ENCODE data around the gene SLC12A6. TPM values are rescaled to one million over a fixed set of nuclear protein-coding genes. Genes with fewer than 3 reads are reported as not detected.
A peak's percentile ranks its signal among the peaks of the same experiment; 100 is the strongest.
"Not testable (repeated sequence)": the region's sequence is repeated elsewhere in the genome, so short reads cannot be mapped to it uniquely, and the experiment has no call there.

Gene SLC12A6
- polyA plus RNA-seq (2011; rRNA removed) (21.3 and 21.8 TPM in 2 replicates), polyA plus RNA-seq (2017; fragmentation: RNase III; extraction: RNeasy Plus Mini Kit Qiagen cat#74134 plus additional on column Dnase treatment) (5.4 to 7.1 TPM (median 6.0 TPM) in 3 replicates), polyA minus RNA-seq (2011; rRNA and poly(A)+ RNA removed) (36.5 and 37.9 TPM in 2 replicates)
- polyA plus RNA-seq (2012; cell fraction: cytosol; rRNA removed): 3.6 TPM in 2 replicates
- polyA plus RNA-seq (2012; cell fraction: nucleus; rRNA removed): 7.8 and 13.3 TPM in 2 replicates

GRCh38 chr15:34337557-34338306 is at the start of gene SLC12A6:
Gene SLC12A6 (minus strand): TSS chr15:34337781. CDS start chr15:34336680, 1,101 bp downstream.
- Histone ChIP-seq H3K4me2 (peak within 1 kb of the TSS; percentile 88), H3K9me3 (no peaks in the 10 kb centered on the region), H3K27ac (peak within 1 kb of the TSS; percentile 83 to 95), H3K4me1 (peaks cover 15% of the 10 kb centered on the region; the same call in 2 of the 3 replicates), H3K4me3 (peak within 1 kb of the TSS; percentile 64)
- CTCF ChIA-PET: interaction anchor here (1.0 to 5.1 kb wide), 15 partner anchors 8 to 275 kb away, joined by 3 to 34 read pairs (median 4); partner anchors contain the start of gene LPCAT4
- WGBS (ENCODE audit: missing lambda C conversion rate): under 1% methylated on average over 26 of the region's 78 CpGs
- no peak for FAIRE-seq
- TF ChIP-seq ZSCAN20 (CRISPR knock-in tag; IDR thresholded peaks at IDR 0.05) (no peak), ELK1 (IDR thresholded peaks at IDR 0.05; ENCODE audit: low read depth, low read length) (no peak), BCL3 (IDR thresholded peaks at IDR 0.05) (peak; percentile 48; the same call in 1 of the 3 replicates), POLR2A (IDR thresholded peaks at IDR 0.05; ENCODE audit: low read length) (peak; percentile 57), HMGXB4 (CRISPR knock-in tag; IDR thresholded peaks at IDR 0.05; ENCODE audit: borderline replicate concordance) (no peak), PBX3 (IDR thresholded peaks at IDR 0.05) (peak; percentile 75), MYC (IDR thresholded peaks at IDR 0.05; ENCODE audit: borderline replicate concordance, low read length) (peak; percentile 43; the same call in 1 of the 2 replicates), PHF8 (IDR thresholded peaks at IDR 0.05; ENCODE audit: borderline replicate concordance, low read depth) (peak; percentile 65), FOSL2 (IDR thresholded peaks at IDR 0.05) (no peak), FOSL2 (CRISPR knock-in tag; IDR thresholded peaks at IDR 0.05) (peak; percentile 41), MAZ (IDR thresholded peaks at IDR 0.05; ENCODE audit: borderline replicate concordance, low read depth, low read length) (0 out of 2 replicates have a peak, but pooled peaks have one; percentile 51), MAX (IDR thresholded peaks at IDR 0.05) (no peak), RFX5 (IDR thresholded peaks at IDR 0.05) (no peak), RAD21 (conservative IDR thresholded peaks at IDR 0.05 in 1 of 2, IDR thresholded peaks at IDR 0.05 in 1 of 2) (0 out of 5 replicates have a peak, but pooled peaks of 1 of the 2 experiments have one; percentile 18), JUN (IDR thresholded peaks at IDR 0.05) (peak; percentile 55 to 84; a peak in 3 of 5 replicates)
- peak; percentile 90 to 91 for DNase-seq (ENCODE audit: low read depth in 1 of 2, low spot score in 1 of 2)
- peak; percentile 94 to 96 for ATAC-seq
- POLR2A ChIA-PET: interaction anchor here (0.6 to 2.8 kb wide), 12 partner anchors 9 to 651 kb away, joined by 3 to 24 read pairs (median 4); partner anchors contain the start of genes EMC4, EMC7, GOLGA8B and LPCAT4

GRCh38 chr15:34381829-34382521 is 44.4 kb upstream of the SLC12A6 start:
- POLR2A ChIA-PET; H3K27ac ChIP-seq; H3K4me3 ChIP-seq; DNase-seq (ENCODE audit: low read depth in 1 of 2, low spot score in 1 of 2); FAIRE-seq; ATAC-seq; H3K4me2 ChIP-seq; H3K9me3 ChIP-seq; CTCF ChIA-PET; H3K4me1 ChIP-seq: not testable (repeated sequence)
- WGBS (ENCODE audit: missing lambda C conversion rate): no CpG with 5 or more reads among the region's 19 CpGs

DNA sequence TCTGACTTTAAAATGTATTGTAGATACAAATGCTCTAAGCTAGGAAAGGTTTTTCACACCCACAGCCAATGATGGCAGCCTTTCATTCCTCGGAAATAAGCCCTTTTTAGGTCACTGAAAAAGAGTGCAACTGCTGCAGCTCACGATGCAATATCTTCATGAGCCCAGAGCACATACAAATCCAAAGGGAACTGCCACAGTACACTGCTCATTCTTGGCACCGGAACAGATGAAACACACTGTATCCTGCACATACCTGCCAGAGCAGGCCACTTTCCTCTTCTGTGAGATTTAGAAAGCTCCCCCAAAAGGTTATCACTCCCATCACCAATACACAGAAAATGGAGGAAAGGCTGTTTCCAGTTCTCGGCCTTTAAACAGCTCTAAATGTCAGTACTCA is 42.9 kb upstream of the SLC12A6 start:
- CTCF ChIA-PET: interaction anchor here (1.0 kb wide), 1 partner anchor 13 kb away, joined by 3 read pairs; the partner anchor contains the start of gene LPCAT4
- ATAC-seq; FAIRE-seq; H3K27ac ChIP-seq; H3K4me3 ChIP-seq; H3K4me2 ChIP-seq; H3K4me1 ChIP-seq; DNase-seq (ENCODE audit: low read depth in 1 of 2, low spot score in 1 of 2); H3K9me3 ChIP-seq; POLR2A ChIA-PET: not testable (repeated sequence)
- WGBS (ENCODE audit: missing lambda C conversion rate): 58% methylated on average over 4 of the region's 4 CpGs
